Neural cell (in vitro differentiated cells): ENCODE measurements around the gene LGI4. TPM values are rescaled to one million over a fixed set of nuclear protein-coding genes. Genes with fewer than 3 reads are reported as not detected.

Source experiments
- H2AFZ ChIP-seq: fragments of 200-600, 300-800 bp; sonication (generic), shearing (Covaris generic); 2 replicates; pipeline ENCODE4 v1.6.0; 2014; ENCODE audit warnings: low read depth, mild to moderate bottlenecking, antibody characterized with exemption, low read length, moderate library complexity
- H3F3A ChIP-seq: fragments of 200-600 bp; shearing (Covaris generic); 2 replicates; pipeline ENCODE4 v1.6.1; 2016; ENCODE audit warnings: mild to moderate bottlenecking, moderate library complexity, mixed read lengths, antibody characterized with exemption, low read length; ENCODE audit not compliant: insufficient read depth, poor library complexity, severe bottlenecking
- H3K27ac ChIP-seq: fragments of 200-600, 300-800 bp; sonication (generic), shearing (Covaris generic); 2 replicates; pipeline ENCODE4 v1.5.1; 2014; ENCODE audit warnings: mild to moderate bottlenecking, low read length, moderate library complexity
- H3K27me3 ChIP-seq: fragments of 300-800, 200-600 bp; sonication (generic), shearing (Covaris generic); 2 replicates; pipeline ENCODE4 v1.6.0; 2014; ENCODE audit warnings: mild to moderate bottlenecking, low read depth, low read length, moderate library complexity; ENCODE audit not compliant: insufficient read depth
- H3K36me3 ChIP-seq: fragments of 300-800, 200-600 bp; sonication (generic), shearing (Covaris generic); 2 replicates; pipeline ENCODE4 v1.5.1; 2014; ENCODE audit warnings: mild to moderate bottlenecking, antibody characterized with exemption, low read length, moderate library complexity; ENCODE audit not compliant: insufficient read depth
- H3K4me2 ChIP-seq: fragments of 300-800, 200-600 bp; sonication (generic), shearing (Covaris generic); 2 replicates; pipeline ENCODE4 v1.6.0; 2014; ENCODE audit warnings: mild to moderate bottlenecking, low read length
- H3K4me3 ChIP-seq: fragments of 300-800, 200-600 bp; sonication (generic), shearing (Covaris generic); 2 replicates; pipeline ENCODE4 v1.5.1; 2014; ENCODE audit warnings: mild to moderate bottlenecking, low read length, moderate library complexity
- H3K79me2 ChIP-seq: fragments of 200-600 bp; shearing (Covaris generic); replicated peaks from 2 replicates; pipeline ENCODE4 v1.6.0; 2014; ENCODE audit warnings: mild to moderate bottlenecking, low read length, moderate library complexity; ENCODE audit not compliant: insufficient read depth
- H3K9ac ChIP-seq: fragments of 300-800, 200-600 bp; sonication (generic), shearing (Covaris generic); 2 replicates; pipeline ENCODE4 v1.6.1; 2016; ENCODE audit warnings: mild to moderate bottlenecking, low read length, mixed read lengths
- H3K9me2 ChIP-seq: fragments of 200-600 bp; shearing (Covaris generic); 2 replicates; pipeline ENCODE4 v1.6.1; 2016; ENCODE audit warnings: mild to moderate bottlenecking, low read length, mixed read lengths; ENCODE audit not compliant: insufficient read depth
- H3K9me3 ChIP-seq: fragments of 200-600, 300-800 bp; sonication (generic), shearing (Covaris generic); 2 replicates; pipeline ENCODE4 v1.6.1; 2016; ENCODE audit warnings: mild to moderate bottlenecking, mixed run types, low read length, moderate library complexity, mixed read lengths
- H4K20me1 ChIP-seq: fragments of 200-600 bp; shearing (Covaris generic); 2 replicates; pipeline ENCODE4 v1.6.1; 2016; ENCODE audit warnings: mild to moderate bottlenecking, mixed run types; ENCODE audit not compliant: insufficient read depth
- EP300 ChIP-seq: fragments of 450-650 bp; conservative IDR thresholded peaks from 2 replicates; pipeline ENCODE4 v1.6.1; 2014; ENCODE audit warnings: antibody characterized with exemption, mild to moderate bottlenecking, moderate library complexity; ENCODE audit not compliant: poor library complexity, severe bottlenecking
- EZH2 ChIP-seq: fragments of 200-600, 300-800 bp; shearing (Covaris generic), sonication (generic); IDR thresholded peaks from 2 replicates; pipeline ENCODE4 v1.6.1; 2014; ENCODE audit warnings: antibody characterized with exemption, low read length, borderline replicate concordance, mild to moderate bottlenecking; ENCODE audit not compliant: insufficient read depth, poor library complexity, severe bottlenecking
- MXI1 ChIP-seq: fragments of 450-650 bp; conservative IDR thresholded peaks from 2 replicates; pipeline ENCODE4 v1.6.1; 2014; ENCODE audit warnings: antibody characterized with exemption, mild to moderate bottlenecking; ENCODE audit not compliant: poor library complexity, severe bottlenecking
- POLR2AphosphoS5 ChIP-seq: IDR thresholded peaks from 2 replicates; pipeline ENCODE4 v1.6.1; 2012
- RAD21 ChIP-seq: fragments of 450-650 bp; conservative IDR thresholded peaks from 2 replicates; pipeline ENCODE4 v1.6.1; 2014; ENCODE audit warnings: antibody characterized with exemption, mild to moderate bottlenecking, moderate library complexity
- REST ChIP-seq: IDR thresholded peaks from 2 replicates; pipeline ENCODE4 v1.6.1; 2012; ENCODE audit warnings: borderline replicate concordance
- SMC3 ChIP-seq: fragments of 450-650 bp; conservative IDR thresholded peaks from 2 replicates; pipeline ENCODE4 v1.6.1; 2014; ENCODE audit warnings: antibody characterized with exemption, mild to moderate bottlenecking, moderate library complexity; ENCODE audit not compliant: poor library complexity
- TAF1 ChIP-seq: IDR thresholded peaks from 2 replicates; pipeline ENCODE4 v1.6.1; 2012; ENCODE audit warnings: low read depth
- polyA plus RNA-seq: library from polyadenylated mRNA; depleted of rRNA; stranded (reverse); fragments of >200 nt; gene quantifications from 2 replicates; pipeline ENCODE4 v1.2.3, GENCODE V29; 2014
- TF ChIP-seq, protein P1 (sequence below): fragments of 450-650 bp; IDR thresholded peaks from 2 replicates; pipeline ENCODE4 v1.5.1; 2014; ENCODE audit warnings: antibody characterized with exemption, mild to moderate bottlenecking, moderate library complexity; ENCODE audit not compliant: poor library complexity, severe bottlenecking

Gene LGI4
- polyA plus RNA-seq, 1 donor from 2014 or later = 0.63 TPM

DNA sequence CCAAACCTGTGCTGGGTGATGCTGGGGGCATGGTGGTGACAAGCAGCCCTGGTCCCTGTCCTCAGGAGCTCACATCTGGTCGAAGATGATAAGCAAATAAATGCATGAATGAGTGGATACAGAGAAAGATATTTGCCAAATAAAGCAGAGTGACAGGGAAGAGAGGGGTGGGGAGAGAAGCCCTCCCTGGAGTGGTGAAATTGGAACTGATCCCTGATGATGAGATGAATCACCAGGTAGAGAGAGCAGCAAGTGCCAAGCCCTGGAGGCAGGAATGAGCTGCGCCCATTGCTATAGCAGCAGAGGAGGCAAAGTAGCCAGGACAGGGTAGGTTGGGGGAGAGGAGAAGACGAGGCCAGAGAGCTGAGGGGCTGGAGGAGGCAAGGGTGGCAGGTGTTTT, 33.3 kb upstream of the LGI4 start:
- H3K79me2 ChIP-seq = no peaks in the 10 kb centered on the region
- H4K20me1 ChIP-seq = no peaks in the 10 kb centered on the region
- no peaks in the 10 kb centered on the region for H3K27me3 ChIP-seq
- H3F3A ChIP-seq = no peaks in the 10 kb centered on the region
- no peaks in the 10 kb centered on the region for H3K9me3 ChIP-seq
- TF ChIP-seq EP300 (no peak), MXI1 (no peak), EZH2 (no peak)
- no peak overlapping the region for H3K4me2 ChIP-seq
- no peak overlapping the region for H3K27ac ChIP-seq
- no peaks in the 10 kb centered on the region for H3K9me2 ChIP-seq
- H3K36me3 ChIP-seq = no peaks in the 10 kb centered on the region
- no peak overlapping the region for H3K9ac ChIP-seq
- H3K4me3 ChIP-seq = no peak overlapping the region
- no peak overlapping the region for H2AFZ ChIP-seq

- H2AFZ ChIP-seq = no peak overlapping the region
- H3K27me3 ChIP-seq = no peaks in the 10 kb centered on the region
- H3K36me3 ChIP-seq = no peaks in the 10 kb centered on the region
Measured at GRCh38 chr19:35167251-35168119, 32.6 kb upstream of the LGI4 start.

More at GRCh38 chr19:35167251-35168119, 32.6 kb upstream of the LGI4 start:
- H3F3A ChIP-seq = no peaks in the 10 kb centered on the region
- no peak overlapping the region for H3K4me3 ChIP-seq
- no peaks in the 10 kb centered on the region for H3K9me2 ChIP-seq
- no peak overlapping the region for H3K9ac ChIP-seq
- H3K9me3 ChIP-seq = no peaks in the 10 kb centered on the region
- TF ChIP-seq, protein P1, sequence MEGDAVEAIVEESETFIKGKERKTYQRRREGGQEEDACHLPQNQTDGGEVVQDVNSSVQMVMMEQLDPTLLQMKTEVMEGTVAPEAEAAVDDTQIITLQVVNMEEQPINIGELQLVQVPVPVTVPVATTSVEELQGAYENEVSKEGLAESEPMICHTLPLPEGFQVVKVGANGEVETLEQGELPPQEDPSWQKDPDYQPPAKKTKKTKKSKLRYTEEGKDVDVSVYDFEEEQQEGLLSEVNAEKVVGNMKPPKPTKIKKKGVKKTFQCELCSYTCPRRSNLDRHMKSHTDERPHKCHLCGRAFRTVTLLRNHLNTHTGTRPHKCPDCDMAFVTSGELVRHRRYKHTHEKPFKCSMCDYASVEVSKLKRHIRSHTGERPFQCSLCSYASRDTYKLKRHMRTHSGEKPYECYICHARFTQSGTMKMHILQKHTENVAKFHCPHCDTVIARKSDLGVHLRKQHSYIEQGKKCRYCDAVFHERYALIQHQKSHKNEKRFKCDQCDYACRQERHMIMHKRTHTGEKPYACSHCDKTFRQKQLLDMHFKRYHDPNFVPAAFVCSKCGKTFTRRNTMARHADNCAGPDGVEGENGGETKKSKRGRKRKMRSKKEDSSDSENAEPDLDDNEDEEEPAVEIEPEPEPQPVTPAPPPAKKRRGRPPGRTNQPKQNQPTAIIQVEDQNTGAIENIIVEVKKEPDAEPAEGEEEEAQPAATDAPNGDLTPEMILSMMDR = no peak
- no peak for TF ChIP-seq EP300
- TF ChIP-seq RAD21 = no peak
- TF ChIP-seq MXI1 = no peak
- no peak for TF ChIP-seq REST
- TF ChIP-seq TAF1 = no peak
- no peak for TF ChIP-seq EZH2
- TF ChIP-seq POLR2AphosphoS5 = no peak
- no peak for TF ChIP-seq SMC3
- no peak overlapping the region for H3K27ac ChIP-seq
- H4K20me1 ChIP-seq = no peaks in the 10 kb centered on the region
- no peaks in the 10 kb centered on the region for H3K79me2 ChIP-seq
- no peak overlapping the region for H3K4me2 ChIP-seq
